ENCODE results near the gene MEF2B.

GRCh38 chr19:19098084-19098702 lies 71.9 kb downstream of the MEF2B start:
- TF ChIP-seq CTCF (IDR thresholded peaks at IDR 0.05; ENCODE audit: low read length), result no peak
- no peak for TF ChIP-seq EZH2 (IDR thresholded peaks at IDR 0.05; ENCODE audit: borderline replicate concordance, low read length)

All from OCI-LY1 (cell line).